SK-MEL-5 (cell line): Measurements from ENCODE around the gene SASH1. TPM values are rescaled to one million over a fixed set of nuclear protein-coding genes. Genes with fewer than 3 reads are reported as not detected.
"Not testable (repeated sequence)": the region's sequence is repeated elsewhere in the genome, so short reads cannot be mapped to it uniquely, and the experiment has no call there.

Source experiments
- DNase-seq: peaks from one replicate; pipeline ENCODE4 v3.0.0-alpha.2; 2016; ENCODE audit warnings: low read depth, low spot score
- in situ Hi-C: cut with HindIII; loops from 2 replicates; pipeline ENCODE4 v1.10.0; 2016; ENCODE audit warnings: low sequenced_read_pairs, high pct_unique_total_duplicates, low pct_unique_long_range_greater_than_20kb
- total RNA-seq: library from RNA; depleted of rRNA; stranded (reverse); fragments of >200 nt; shearing (Covaris generic); gene quantifications from 2 replicates; pipeline ENCODE4 v1.2.3, GENCODE V29; 2014

SASH1 gene
- total RNA-seq, 1 experiment from 2014 or later, result 43.7 TPM

- in situ Hi-C loops, result no loop called here
- DNase-seq, result no peak
Measured at GRCh38 chr6:148349466-148349865, 6.8 kb downstream of the SASH1 start.

DNA sequence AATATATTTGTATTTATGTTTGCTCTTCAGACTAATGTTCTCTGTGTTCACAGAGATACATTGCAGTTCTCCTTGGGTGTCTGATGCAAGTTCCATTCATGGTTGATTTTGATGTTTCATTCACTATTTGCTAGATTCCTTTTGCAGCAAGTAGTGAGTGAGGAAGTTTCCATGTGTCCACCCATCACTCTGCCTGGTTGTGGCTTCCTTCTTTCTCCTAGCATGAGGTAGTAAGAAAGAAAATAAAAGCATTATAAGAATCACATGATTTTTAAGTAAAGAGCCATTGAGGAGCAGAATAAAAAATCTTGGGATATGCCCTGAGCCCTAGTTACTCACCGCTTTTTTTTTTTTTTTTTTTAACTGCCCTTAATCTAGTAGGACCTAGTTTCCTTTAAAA is 8.7 kb downstream of the SASH1 start:
- DNase-seq, result no peak
- in situ Hi-C loops, result no loop called here

DNA sequence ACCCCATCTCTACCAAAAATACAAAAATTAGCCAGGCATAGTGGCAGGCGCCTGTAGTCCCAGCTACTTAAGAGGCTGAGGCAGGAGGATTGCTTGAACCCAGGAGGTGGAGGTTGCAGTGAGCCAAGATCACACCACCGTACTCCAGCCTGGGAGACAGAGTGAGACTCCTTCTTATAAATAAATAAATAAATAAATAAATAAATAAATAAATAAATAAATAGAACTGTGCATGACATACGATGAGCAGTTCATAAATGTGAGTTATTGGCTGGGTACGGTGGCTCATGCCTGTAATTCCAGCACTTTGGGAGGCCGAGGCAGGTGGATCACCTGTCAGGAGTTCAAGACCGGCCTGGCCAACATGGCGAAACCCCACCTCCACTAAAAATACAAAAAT is 9.8 kb downstream of the SASH1 start:
- DNase-seq, in situ Hi-C loops: not testable (repeated sequence)

GRCh38 chr6:148358196-148358785 is 15.7 kb downstream of the SASH1 start:
- in situ Hi-C loops, result no loop called here
- DNase-seq, result no peak

GRCh38 chr6:148359228-148359627 is 16.6 kb downstream of the SASH1 start:
- in situ Hi-C loops, result no loop called here

DNA sequence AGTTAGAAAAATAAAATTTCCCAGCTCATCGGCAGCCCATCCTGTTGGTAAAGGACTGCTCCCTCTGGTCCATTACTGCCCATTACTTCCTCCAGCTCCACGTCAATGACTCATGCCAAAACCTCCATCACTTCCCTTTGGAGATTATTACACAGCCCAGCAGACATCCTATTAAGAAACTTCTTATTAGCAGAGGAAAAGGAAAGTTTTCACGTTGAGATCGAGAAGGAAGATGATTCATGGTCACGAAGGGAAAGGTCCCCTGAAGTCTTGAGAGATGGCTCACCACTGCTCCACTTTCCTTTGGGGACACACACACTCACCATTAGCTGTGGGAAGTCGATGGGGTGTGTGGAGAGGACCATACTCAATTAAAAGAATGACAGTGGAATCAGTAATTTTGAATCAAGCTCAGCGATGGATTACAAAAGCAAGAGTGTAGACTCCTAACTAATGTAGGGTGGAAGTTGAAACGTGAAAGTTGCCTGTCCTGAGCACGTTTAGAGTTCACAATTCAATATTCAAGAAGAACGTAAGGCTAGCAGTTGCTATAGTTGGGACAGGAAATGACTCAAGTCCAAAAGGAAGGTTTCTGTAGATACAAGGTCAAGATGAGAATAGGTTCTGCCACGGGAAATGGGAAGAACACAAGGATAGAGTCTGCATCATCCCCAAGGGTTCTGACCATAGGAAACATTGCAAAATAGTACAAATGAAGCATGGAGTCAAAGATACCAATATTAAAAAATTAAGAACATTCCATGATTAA is 21.6 kb downstream of the SASH1 start:
- no peak for DNase-seq
- in situ Hi-C loops, result no loop called here

More at GRCh38 chr6:148359228-148359627, 16.6 kb downstream of the SASH1 start:
- no peak for DNase-seq

- in situ Hi-C loops, result no loop called here
- DNase-seq, result no peak
Measured at GRCh38 chr6:148365041-148365440, 22.4 kb downstream of the SASH1 start.

DNA sequence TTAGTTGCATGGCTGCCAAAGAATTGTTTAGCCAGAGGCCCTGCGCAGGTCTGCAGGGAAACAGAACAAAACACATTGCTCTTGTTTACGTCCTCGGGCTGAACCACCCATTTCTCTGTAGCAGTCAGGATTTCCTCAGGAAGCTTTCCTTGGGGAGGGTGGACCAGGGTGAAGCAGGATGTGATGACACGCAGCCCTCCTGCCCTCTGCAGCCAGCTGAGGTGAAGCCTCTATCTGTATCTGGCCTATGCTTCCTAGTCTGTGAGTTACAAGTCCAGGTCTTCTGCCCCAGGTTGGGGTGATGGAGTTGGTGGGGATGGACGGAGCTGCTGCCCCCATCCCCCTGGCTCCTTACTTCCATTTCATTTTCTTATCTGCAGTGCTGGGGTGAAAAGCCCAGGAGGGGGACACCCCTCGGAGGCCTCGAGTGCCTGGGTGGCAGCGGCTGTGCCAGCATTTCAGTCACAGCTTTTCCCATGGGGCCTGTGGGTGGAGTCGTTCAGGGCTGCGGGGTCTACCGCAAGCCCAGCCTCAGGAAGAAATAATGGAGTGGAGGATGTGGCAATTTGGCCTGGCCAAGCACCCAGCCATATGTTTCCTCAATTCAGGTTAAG is 24.9 kb downstream of the SASH1 start:
- in situ Hi-C loops, result no loop called here
- DNase-seq, result no peak

DNA sequence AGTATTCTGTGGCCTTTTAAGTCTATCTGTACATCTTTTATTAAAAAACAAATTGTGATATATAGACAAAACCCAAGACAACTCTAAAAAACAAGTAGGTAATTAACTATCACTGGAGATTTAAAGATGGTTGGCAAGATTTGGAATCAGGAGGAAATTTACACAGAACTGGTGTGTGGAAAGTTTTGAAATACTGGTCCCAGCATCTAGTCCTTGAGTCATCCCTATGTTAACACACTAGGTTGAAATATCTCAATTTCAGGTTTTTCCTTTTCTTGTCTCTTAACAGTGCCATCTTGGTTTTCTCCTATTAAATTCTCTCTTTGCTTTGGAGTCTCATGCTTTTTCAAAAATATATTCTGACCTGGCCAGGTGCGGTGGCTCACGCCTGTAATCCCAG is 27.5 kb downstream of the SASH1 start:
- in situ Hi-C loops, result no loop called here
- DNase-seq, result no peak

DNA sequence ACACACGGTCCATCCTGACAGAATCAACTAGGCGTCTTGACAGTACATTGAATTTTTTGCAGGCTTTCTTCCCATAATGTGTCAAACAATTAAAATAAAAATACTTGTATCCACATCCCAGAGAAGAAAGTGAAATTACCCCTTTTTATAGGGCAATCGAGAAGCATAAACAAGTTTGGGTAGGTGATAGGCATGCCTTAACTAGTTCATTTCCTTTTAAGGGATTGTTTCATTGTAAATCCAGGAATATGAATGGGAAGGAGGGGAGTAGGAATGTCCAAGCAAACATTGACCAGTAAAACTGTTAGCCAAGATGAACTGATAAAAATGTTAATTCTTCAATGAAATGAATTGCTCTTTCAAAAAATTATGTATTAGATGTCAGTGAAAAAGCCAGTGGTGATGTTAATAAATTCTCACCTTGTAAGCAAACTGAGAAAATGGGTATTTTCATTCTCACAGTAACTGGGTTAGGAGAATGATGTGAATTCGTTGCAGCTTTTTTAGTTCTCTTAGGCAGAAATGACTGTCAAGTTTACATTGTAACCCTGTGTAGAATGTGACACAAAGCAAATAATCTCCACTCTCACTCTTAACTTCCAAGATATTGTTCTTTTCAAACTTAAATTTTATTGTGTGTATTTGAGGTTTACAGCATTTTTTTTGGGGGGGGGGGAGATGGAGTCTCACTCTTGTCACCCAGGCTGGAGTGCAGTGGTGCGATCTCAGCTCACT is 31.6 kb downstream of the SASH1 start:
- in situ Hi-C loops, result no loop called here
- no peak for DNase-seq

DNA sequence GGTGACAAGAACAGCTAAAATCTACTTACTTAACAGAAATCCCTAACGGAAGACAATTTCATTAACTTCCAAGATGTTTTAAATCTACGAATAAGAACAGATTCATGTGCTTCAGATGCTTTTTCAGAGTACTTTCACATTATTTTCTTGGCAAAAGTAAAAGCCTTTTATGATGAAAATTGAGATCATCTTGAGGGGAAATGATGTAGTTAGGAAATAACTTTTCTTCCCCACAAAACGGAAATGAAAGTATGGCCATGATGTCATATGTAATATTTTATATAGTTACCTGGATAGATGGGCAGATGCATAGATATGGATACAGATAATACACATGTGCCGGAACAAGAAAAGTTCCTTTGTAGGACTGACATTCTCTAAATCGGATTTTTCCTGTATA is 32.8 kb downstream of the SASH1 start:
- in situ Hi-C loops, result no loop called here

GRCh38 chr6:148379481-148379880 is 36.8 kb downstream of the SASH1 start:
- in situ Hi-C loops, result no loop called here
- no peak for DNase-seq

More for the DNA sequence above, 32.8 kb downstream of the SASH1 start:
- DNase-seq, result no peak

DNA sequence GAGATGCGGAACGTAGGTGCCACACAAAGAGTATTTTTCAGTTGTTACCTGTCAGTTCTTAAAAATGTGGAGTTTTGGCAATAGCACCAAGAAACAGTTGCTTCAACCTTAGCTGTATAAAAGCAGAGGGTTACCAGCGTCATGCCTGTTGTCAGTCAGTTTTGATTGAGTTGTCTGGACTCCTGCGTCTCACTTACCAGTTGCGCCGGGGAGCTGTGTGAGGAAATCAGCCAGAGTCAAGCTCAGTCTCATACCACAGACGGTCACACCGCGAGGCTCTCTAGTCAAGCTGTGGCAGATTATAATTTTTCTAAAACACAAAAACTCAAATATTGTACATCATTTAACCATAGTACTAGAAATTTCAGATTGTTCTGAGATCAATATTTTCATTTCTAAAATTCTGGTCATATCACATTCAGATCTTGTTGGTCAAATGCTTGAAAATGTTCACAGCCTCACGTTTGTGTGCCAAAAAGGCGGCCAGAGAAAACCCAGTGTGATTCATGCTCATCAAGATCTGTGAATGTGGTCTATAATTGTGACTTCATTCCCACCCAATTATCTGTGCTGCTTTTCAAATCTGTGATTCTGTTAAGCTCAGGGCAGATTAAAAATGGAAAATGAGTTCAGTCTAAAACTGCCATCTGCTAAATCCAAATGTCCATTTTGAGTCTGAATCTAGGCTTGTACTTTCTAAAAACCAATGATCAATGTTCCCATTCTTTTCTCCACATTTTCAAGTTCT is 37.5 kb downstream of the SASH1 start:
- no peak for DNase-seq
- in situ Hi-C loops, result no loop called here

GRCh38 chr6:148382051-148382450 is 39.4 kb downstream of the SASH1 start:
- in situ Hi-C loops, DNase-seq: not testable (repeated sequence)

- no peak for DNase-seq
- in situ Hi-C loops, result no loop called here
Measured at GRCh38 chr6:148382861-148383260, 40.2 kb downstream of the SASH1 start.

DNA sequence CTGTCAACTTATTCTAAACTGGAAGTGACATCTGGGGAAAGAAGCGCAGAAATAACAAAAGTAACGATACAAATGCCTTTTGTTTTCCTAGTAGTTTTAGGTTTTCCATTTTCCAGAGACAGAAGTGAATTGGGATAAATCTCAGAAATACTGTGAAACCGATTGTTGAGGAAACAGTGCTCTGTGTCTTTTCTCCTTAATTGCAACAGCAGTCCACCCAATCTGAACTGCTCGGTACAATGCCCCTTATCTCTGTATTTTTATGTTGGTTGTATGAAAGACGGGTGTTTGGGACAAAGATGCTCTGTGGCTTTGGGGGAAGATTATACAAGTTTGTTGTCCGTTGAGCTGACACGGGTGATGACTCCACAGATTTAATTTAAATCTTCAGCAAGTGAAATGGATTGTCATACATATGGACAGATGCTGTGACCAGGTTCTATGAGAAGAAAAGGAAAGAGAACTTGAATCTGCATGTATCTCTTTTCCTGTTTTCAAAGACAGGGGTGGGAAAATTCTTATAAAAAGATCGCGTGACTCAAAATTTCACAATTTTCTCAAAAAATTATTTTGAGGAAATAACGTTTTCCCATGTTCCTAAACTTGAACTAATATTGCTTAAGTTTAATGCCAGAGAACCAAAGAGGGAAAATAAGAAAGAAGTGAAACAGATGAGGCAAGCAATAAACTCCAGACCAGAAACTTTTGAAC is 41.2 kb downstream of the SASH1 start:
- no peak for DNase-seq
- in situ Hi-C loops, result no loop called here

DNA sequence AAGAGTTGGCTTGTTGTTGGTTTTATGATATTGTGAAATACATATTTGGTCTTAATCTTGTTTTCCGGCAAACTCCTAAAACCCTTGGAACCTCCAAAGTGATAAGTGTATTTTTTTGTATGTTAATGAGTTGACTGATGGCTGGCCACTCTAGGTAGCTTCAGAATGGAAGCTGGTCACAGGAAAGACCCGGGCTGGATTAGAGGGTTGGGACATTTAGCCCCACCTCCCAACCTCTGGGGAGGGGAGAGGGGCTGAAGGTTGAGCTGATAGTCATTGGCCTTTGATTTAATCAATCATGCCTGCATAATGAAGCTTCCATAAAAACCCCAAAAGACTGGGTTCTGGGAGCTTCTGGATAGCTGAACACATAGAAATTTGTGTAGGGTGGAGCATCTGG is 42.7 kb downstream of the SASH1 start:
- no peak for DNase-seq
- in situ Hi-C loops, result no loop called here
